ENCODE measurements around the gene TCEA2.

- TF ChIP-seq ZNF274 (IDR thresholded peaks at IDR 0.05; ENCODE audit: low read depth, low read length) (no peak), SUZ12 (IDR thresholded peaks at IDR 0.05; ENCODE audit: extremely low read depth, insufficient read depth, insufficient read length) (no peak)
These were observed 56.3 kb downstream of the TCEA2 start for GRCh38 chr20:64119301-64119680.

Data from NT2/D1 (cell line).